Retina (tissue), 1 donor: Measurements from ENCODE around the gene NPY2R.

Experiments
- DNase-seq: peaks from one replicate; pipeline ENCODE4 v3.0.0-alpha.2; 2016

NPY2R gene

DNA sequence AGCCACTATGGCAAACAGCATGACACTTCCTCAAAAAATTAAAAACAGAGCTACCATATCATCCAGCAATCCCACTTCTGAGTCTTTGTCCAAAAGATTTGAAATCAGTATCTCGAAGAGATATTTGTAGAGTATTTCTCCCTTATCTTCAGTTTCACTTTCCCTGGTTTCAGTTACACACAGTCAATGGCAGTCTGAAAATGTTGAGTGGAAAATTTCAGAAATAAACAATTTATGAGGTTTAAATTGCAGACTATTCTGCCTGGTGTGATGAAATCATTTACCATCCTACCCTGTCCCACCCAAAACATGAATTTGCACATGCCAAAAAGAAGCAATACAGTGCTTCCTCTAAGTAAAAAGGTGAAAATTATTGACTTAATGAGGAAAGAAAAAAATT, 43.9 kb downstream of the NPY2R start:
- no peak for DNase-seq

DNA sequence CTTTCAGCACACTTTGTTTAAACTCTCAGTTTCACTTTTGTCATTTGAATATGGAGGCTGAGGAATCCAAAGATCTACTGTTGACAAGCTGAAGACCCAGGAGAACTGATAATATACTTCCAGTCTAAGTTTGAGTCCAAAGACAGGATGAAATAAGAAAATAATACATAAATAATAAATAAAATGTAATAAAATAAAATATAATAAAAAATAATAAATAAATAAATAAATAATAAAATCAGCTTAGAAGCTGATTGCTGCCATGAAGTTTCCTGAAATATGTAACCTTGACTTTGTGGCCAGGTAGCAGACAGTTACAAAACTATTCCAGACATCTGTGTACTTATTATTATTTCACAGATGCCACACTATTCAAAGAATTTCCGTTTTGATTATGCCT, 55.0 kb downstream of the NPY2R start:
- DNase-seq = no peak

DNA sequence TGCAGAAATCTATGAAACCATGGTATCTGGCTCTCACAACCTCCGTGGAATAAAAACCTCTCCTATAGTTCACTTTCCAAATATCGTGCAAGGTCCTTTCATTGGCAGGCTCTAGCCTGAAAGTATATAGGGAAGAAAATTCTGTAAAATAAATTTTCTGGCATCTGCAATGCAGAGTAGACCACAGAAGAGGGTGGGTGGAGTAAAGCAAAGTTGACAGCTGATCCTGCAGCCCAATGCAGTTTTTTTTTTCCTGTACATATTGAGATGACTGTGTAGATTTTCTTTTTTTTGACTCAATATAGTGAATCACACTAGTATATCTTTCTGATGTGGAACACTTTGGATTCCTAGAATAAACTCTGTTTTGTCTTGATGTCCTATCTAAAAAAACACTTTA, 56.7 kb downstream of the NPY2R start:
- DNase-seq = no peak
